Heart right ventricle (tissue), 16 donors: ENCODE data around the gene USP44. TPM values are rescaled to one million over a fixed set of nuclear protein-coding genes. Genes with fewer than 3 reads are reported as not detected.
A peak's percentile ranks its signal among the peaks of the same experiment; 100 is the strongest.

Experiments
- ATAC-seq, 8 donors: fragments of 200-7000 bp; cut with Tn5 transposase; one replicate each; pipeline ENCODE4 v1.9.1; 2020; ENCODE audit warnings: mild to moderate bottlenecking in 8 of 8, moderate library complexity in 8 of 8, moderate number of reproducible peaks in 1 of 8
- DNase-seq, 2 donors: peaks; one replicate each; pipeline ENCODE4 v3.0.0-alpha.2; 2020
- H3K27ac ChIP-seq, 10 donors: fragments of 200-600 bp; sonication (generic) in 2 of 10; one replicate each; pipeline versions ENCODE4 v1.5.0 to v1.8.0; 2020 to 2022; ENCODE audit warnings: mild to moderate bottlenecking in 3 of 10
- H3K27me3 ChIP-seq, 7 donors: fragments of 200-600 bp; one replicate each; pipeline ENCODE4 v1.8.0; 2021 to 2022; ENCODE audit warnings: mild to moderate bottlenecking in 2 of 7
- H3K36me3 ChIP-seq, 9 donors: fragments of 200-600 bp; sonication (generic) in 1 of 9; one replicate each; pipeline versions ENCODE4 v1.5.0 to v1.8.0; 2020 to 2022; ENCODE audit warnings: mild to moderate bottlenecking in 2 of 9
- H3K4me1 ChIP-seq, 9 donors: fragments of 200-600 bp; sonication (generic) in 1 of 9; one replicate each; pipeline versions ENCODE4 v1.5.0 to v1.8.0; 2020 to 2022; ENCODE audit warnings: mild to moderate bottlenecking in 4 of 9
- H3K4me3 ChIP-seq, 10 donors: fragments of 200-600 bp; sonication (generic) in 2 of 10; one replicate each; pipeline versions ENCODE4 v1.5.0 to v1.8.0; 2020 to 2022; ENCODE audit warnings: mild to moderate bottlenecking in 7 of 10, moderate library complexity in 2 of 10
- H3K9me3 ChIP-seq, 11 donors: fragments of 200-600 bp in 10 of 11; sonication (generic) in 2 of 11; one replicate each; pipeline versions ENCODE4 v1.5.0 to v1.8.0; 2013 to 2022; ENCODE audit warnings: mild to moderate bottlenecking in 2 of 11, control low read depth in 1 of 11, moderate library complexity in 1 of 11
- WGBS, 2 donors: extraction: QIAGEN DNeasy Blood & Tissue Kit; methylation state at CpG; one replicate each; pipeline ENCODE4 v1.1.7; 2013; ENCODE audit warnings: inconsistent platforms in 1 of 2; 5-methylcytosine and 5-hydroxymethylcytosine counted together
- intact Hi-C, 10 donors: fragments of 100-400 bp; cut with DNase I; formaldehyde crosslinking; loops; one replicate each; pipeline versions ENCODE4 v1.11.1 to v1.14.2; 2022
- polyA plus RNA-seq, 2 donors: library from polyadenylated mRNA; stranded (reverse); fragments of 200-250 nt; gene quantifications; one replicate each; pipeline ENCODE4 v1.2.3, GENCODE V29; 2013
- total RNA-seq, 10 donors: library from RNA; stranded (reverse); fragmentation: NEBNext Ultra II Directional in 3 of 10; extraction: Animal tissue kit (Norgen Biotek cat#: 25700) in 3 of 10; gene quantifications; one replicate each; pipeline versions ENCODE4 v1.2.1 to v1.2.4, GENCODE V29; 2021 to 2023
- TF ChIP-seq, protein P1 (sequence below), 9 donors: fragments of 200-600 bp; sonication (generic) in 2 of 9; IDR thresholded peaks; one replicate each; pipeline versions ENCODE4 v1.5.0 to v1.8.0; 2021 to 2022; ENCODE audit warnings: antibody characterized with exemption in 9 of 9, mild to moderate bottlenecking in 5 of 9, moderate library complexity in 1 of 9
- donor health status: Arrhythmogenic right ventricular cardiomyopathy.
- donor health status: ischemic (EF 13 %, LVEDD 7.1; RV severe dilation, severe dysfunction).
- donor health status: healthy with polysubstance abuse.
- donor health status: DM: no; HTN: yes; CAD: no.
- donor health status: DM: no; HTN: no; CAD: no.
- donor health status: ischemic (EF 25% LVEDD 6.9; RV normal size, moderate dysfunction).
- donor health status: ischemic (EF 25% LVEDD 5.7; RV mildly dilated, moderate dysfunction).
- donor health status: healthy.
- donor health status: DM: yes; HTN: yes; CAD: no.
- donor health status: Ischemic cardiomyopathy.
- donor health status: ischemic (EF 35%, LVEDD 5.7; RV mildly dilated, moderate dysfunction).
- donor health status: nonischemic (EF 11% LVEDD 7.7; RV severe dilation, severe dysfunction).
- donor health status: DM: yes; HTN: yes; CAD: no.
- donor health status: PGD.
- donor health status: ischemic (EF 29% LVEDD 5.4; RV normal size, mild dysfunction).
- donor health status: nonischemic (EF 23%, LVEDD 6.1; RV moderate dilation, normal function).

Gene USP44
- total and polyA plus RNA-seq, 12 donors: 0.06 to 0.89 (median 0.31) TPM; not detected in 1

DNA sequence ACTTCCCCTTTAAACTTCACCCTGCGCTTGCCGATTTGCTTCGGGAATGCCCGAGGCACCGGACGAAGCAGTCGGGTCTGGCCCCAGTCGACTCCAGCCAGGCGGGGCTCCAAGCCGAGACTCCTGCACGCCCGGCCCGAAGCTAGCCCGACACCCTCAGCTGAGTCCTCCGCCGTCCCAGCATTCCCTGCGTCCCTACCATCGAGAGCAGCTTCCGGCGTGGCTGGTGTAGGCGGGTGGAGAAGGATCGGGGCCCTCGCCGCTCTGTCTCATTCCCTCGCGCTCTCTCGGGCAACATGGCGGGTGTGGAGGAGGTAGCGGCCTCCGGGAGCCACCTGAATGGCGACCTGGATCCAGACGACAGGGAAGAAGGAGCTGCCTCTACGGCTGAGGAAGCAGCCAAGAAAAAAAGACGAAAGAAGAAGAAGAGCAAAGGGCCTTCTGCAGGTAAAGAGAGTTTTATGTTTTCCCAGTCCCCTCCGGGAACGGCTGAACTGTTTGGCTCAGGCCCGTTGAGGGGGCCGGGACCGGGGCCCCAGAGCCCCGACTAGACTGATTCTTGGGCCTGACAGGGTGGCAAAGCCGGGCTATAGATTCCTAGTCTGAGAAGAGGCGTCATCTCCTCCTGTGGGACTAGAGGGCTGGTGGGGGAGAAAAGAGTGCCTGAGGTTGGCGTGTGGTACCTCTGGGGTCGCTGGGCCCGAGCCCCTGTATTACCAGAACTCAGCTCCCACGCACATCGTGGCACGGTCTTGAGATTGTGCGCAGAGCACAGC, 77.2 kb downstream of the USP44 start, which contains the start of gene METAP2:
Gene METAP2 (plus strand): TSS at position 269 of the 776 bp plus-strand sequence. CDS start 28 bp downstream, at position 297.
- ATAC-seq: peak; percentile 99 to 100 (median 100)
- Histone ChIP-seq H3K27me3 (no peaks in the 10 kb centered on the region), H3K36me3 (peaks cover 0 to 34% (median 10%) of the 10 kb centered on the region in 9 donors), H3K27ac (peak within 1 kb of the TSS; percentile 78 to 97 (median 95)), H3K9me3 (no peaks in the 10 kb centered on the region), H3K4me1 (peaks cover 0 to 38% (median 27%) of the 10 kb centered on the region in 9 donors), H3K4me3 (peak within 1 kb of the TSS; percentile 68 to 96 (median 90))
- peak; percentile 95 to 97 for DNase-seq
- TF ChIP-seq, protein P1, sequence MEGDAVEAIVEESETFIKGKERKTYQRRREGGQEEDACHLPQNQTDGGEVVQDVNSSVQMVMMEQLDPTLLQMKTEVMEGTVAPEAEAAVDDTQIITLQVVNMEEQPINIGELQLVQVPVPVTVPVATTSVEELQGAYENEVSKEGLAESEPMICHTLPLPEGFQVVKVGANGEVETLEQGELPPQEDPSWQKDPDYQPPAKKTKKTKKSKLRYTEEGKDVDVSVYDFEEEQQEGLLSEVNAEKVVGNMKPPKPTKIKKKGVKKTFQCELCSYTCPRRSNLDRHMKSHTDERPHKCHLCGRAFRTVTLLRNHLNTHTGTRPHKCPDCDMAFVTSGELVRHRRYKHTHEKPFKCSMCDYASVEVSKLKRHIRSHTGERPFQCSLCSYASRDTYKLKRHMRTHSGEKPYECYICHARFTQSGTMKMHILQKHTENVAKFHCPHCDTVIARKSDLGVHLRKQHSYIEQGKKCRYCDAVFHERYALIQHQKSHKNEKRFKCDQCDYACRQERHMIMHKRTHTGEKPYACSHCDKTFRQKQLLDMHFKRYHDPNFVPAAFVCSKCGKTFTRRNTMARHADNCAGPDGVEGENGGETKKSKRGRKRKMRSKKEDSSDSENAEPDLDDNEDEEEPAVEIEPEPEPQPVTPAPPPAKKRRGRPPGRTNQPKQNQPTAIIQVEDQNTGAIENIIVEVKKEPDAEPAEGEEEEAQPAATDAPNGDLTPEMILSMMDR (IDR thresholded peaks at IDR 0.05): no peak
- WGBS, 2 donors: 0% methylated on average over 49 of the region's 49 CpGs
- intact Hi-C loops: loop anchor here in 2 of 10 donors (1.0 to 10.0 kb wide), 3 partner anchors 87 to 399 kb away; partner anchors contain the start of gene NR2C1 (in 1 of the 2)

DNA sequence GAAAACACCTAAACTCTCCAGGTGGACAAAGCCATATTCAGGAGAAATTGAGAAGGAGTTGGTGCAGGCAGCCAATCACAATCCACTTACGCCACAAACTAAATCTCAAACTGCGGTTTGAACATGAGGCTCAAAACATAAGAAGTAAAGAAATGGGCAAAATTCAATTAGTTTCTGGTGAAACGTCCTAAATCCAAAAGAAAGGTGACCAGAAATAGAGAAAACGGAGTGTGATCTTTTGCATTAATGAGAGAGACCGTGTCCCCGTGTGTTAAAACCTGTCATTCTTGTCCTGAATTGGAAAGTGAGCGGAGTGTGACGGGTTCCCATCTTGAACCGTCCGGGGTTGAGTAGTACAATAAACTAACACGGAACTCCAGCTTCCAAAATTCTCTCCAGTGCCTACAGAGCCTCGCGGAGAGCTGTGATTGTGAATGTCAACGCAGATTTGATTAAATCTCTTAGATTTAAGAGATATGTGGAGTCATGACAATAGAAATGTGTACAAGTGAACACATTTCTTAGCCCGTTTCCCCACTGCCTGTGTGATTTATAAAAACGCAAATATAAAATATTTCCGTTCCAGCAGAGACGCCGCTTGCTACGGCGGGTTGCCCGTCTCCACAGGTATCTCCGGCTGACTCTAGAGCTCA, 77.9 kb downstream of the USP44 start:
- Histone ChIP-seq H3K4me1 (peaks cover 0 to 33% (median 23%) of the 10 kb centered on the region in 9 donors), H3K27me3 (no peaks in the 10 kb centered on the region), H3K9me3 (no peaks in the 10 kb centered on the region), H3K27ac (peak overlapping the region; percentile 67 to 97 (median 95)), H3K4me3 (peak overlapping the region; percentile 68 to 96 (median 90)), H3K36me3 (peaks cover 0 to 27% (median 9%) of the 10 kb centered on the region in 9 donors)
- 0% methylated on average over 23 of the region's 23 CpGs for WGBS, 2 donors
- TF ChIP-seq, protein P1 (IDR thresholded peaks at IDR 0.05): no peak
- intact Hi-C loops: loop anchor here in 2 of 10 donors (1.0 to 10.0 kb wide), 3 partner anchors 86 to 399 kb away; partner anchors contain the start of gene NR2C1 (in 1 of the 2)
- peak; percentile 57 to 87 (median 79) for ATAC-seq
- peak in 1 of 2 donors; percentile 59 for DNase-seq

DNA sequence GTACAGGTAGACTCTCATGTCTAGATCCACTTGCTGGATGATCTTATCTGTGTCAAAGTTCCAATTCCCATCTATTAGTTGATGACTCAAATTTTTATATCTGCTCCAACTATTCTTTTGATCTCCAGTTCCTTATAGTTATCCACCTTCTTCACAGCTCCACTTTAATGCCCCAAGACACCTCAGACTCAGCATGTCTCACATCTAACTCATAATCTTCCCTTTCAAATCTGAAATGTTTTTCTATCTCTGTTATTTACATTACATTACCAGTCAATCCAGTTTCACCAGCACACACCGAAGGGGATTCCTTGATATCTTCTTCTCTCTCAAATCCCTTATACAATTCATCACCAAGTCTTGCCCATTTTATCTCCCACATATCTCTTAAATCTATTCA, 81.0 kb downstream of the USP44 start:
- WGBS, 2 donors: 90 to 95% methylated on average over 1 of the region's 1 CpG
- no peak overlapping the region for H3K27ac ChIP-seq
- H3K4me3 ChIP-seq: no peak overlapping the region
- TF ChIP-seq, protein P1 (IDR thresholded peaks at IDR 0.05): no peak
- H3K27me3 ChIP-seq: no peaks in the 10 kb centered on the region
- no peaks in the 10 kb centered on the region for H3K36me3 ChIP-seq
- H3K4me1 ChIP-seq: peaks cover 0 to 16% (median 10%) of the 10 kb centered on the region in 9 donors
- DNase-seq (no peak), ATAC-seq (no peak)
- no peaks in the 10 kb centered on the region for H3K9me3 ChIP-seq
- intact Hi-C loops: loop anchor here in 1 of 10 donors (10.0 kb wide), 2 partner anchors 85 to 395 kb away; partner anchors contain the start of gene NR2C1

Other genes with a start within 250 kb of the USP44 start
- 10 to 100 TPM; 48.8 to 68.7 (median 58.4) TPM for gene METAP2, start 77.3 kb downstream of the USP44 start, total RNA-seq
- gene METAP2, start 77.3 kb downstream of the USP44 start, polyA plus RNA-seq: 10 to 100 TPM; 41.3 to 86.4 TPM
- gene NTN4, start 239.3 kb upstream of the USP44 start, total RNA-seq: 100 to 1,000 TPM in 1 of 10 donors, 10 to 100 TPM in 9; 54.7 to 105 (median 67.7) TPM
- 10 to 100 TPM; 17.9 to 27.7 TPM for gene NTN4, start 239.3 kb upstream of the USP44 start, polyA plus RNA-seq